Measurements from ENCODE around the gene SEMA5A. TPM values are rescaled to one million over a fixed set of nuclear protein-coding genes. Genes with fewer than 3 reads are reported as not detected.

SEMA5A gene
- total and polyA plus RNA-seq, 5 experiments from 2014 or later: not detected

DNA sequence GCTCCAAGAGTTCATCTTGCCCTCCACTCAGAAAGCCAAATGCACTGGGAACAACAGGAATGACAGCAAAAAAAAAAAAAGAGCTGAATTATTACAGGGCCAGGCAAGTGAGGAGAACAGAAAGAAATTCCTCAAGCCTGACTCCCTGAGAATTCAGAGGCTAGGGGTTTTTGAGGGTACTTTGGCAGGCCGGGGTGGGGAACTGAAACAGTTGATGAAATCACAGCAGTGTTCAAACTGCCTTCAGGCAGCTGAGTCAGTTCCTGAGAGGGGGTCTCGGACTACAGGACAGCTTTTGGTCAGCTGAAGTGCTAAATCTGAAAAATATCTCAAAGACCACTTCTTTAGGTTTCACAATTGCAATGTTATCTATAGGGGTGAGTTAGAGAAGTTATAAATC is 419.4 kb downstream of the SEMA5A start:
- no peak overlapping the region for H3K27ac Mint-ChIP-seq
- ATAC-seq: no peak

DNA sequence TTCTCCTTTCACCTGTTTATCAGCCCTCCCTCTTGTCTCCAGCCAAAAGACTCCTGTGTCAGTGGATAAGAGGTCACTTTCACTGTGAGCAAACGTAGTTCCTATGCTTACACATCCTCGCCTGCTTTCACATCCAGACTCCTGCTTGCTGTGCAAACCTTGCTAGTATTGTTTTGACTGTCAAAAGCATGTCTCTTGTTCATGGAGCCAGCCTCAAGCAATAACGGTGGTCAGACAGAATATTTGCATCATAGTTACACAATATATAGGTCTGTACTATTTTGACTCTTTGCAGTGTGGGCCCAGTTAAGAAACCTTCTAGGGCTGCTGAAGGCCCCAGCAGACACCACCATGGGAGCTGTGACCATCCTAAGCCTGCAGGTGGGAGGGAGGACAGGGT is 420.0 kb downstream of the SEMA5A start:
- POLR2A ChIA-PET: no interaction called here
- no peak for ATAC-seq
- no peaks in the 10 kb centered on the region for H3K4me1 Mint-ChIP-seq

More for the DNA sequence above, 419.4 kb downstream of the SEMA5A start:
- peaks cover 0 to 10% (median 0%) of the 10 kb centered on the region in 5 donors for H3K27me3 Mint-ChIP-seq
- H3K4me1 Mint-ChIP-seq: no peaks in the 10 kb centered on the region
- peaks cover 0 to 14% (median 5%) of the 10 kb centered on the region in 9 donors for H3K9me3 Mint-ChIP-seq
- POLR2A ChIA-PET: no interaction called here
- no peak overlapping the region for H3K4me3 Mint-ChIP-seq
- DNase-seq: no peak
- H3K36me3 Mint-ChIP-seq: no peaks in the 10 kb centered on the region

DNA sequence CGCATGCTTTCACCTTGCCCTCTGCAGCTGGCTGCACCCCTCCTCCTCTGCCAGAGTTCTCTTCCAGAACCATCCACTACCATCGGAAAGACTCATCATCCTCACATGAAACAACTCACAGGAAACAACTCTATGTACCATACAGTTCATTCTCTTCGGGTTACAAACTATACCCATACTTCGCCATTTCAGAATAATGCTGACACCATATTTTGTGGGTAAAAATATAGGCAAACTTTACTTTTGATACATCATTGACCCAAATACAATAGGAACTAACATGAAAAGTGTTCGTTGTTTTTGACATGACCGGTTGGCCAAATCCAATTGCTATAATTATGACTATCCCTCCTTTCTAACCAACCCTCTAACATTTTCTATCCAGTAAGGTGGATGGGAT is 421.0 kb downstream of the SEMA5A start:
- Mint-ChIP-seq H3K9me3 (peaks cover 0 to 14% (median 5%) of the 10 kb centered on the region in 9 donors), H3K4me1 (no peaks in the 10 kb centered on the region), H3K36me3 (no peaks in the 10 kb centered on the region), H3K27me3 (peaks cover 0 to 11% (median 0%) of the 10 kb centered on the region in 5 donors), H3K27ac (no peak overlapping the region), H3K4me3 (no peak overlapping the region)
- no peak for DNase-seq
- ATAC-seq: no peak
- POLR2A ChIA-PET: no interaction called here

More for the DNA sequence above, 420.0 kb downstream of the SEMA5A start:
- DNase-seq: no peak
- H3K9me3 Mint-ChIP-seq: peaks cover 0 to 14% (median 5%) of the 10 kb centered on the region in 9 donors
- H3K27ac Mint-ChIP-seq: no peak overlapping the region
- no peak overlapping the region for H3K4me3 Mint-ChIP-seq
- no peaks in the 10 kb centered on the region for H3K36me3 Mint-ChIP-seq
- H3K27me3 Mint-ChIP-seq: peaks cover 0 to 11% (median 0%) of the 10 kb centered on the region in 5 donors

DNA sequence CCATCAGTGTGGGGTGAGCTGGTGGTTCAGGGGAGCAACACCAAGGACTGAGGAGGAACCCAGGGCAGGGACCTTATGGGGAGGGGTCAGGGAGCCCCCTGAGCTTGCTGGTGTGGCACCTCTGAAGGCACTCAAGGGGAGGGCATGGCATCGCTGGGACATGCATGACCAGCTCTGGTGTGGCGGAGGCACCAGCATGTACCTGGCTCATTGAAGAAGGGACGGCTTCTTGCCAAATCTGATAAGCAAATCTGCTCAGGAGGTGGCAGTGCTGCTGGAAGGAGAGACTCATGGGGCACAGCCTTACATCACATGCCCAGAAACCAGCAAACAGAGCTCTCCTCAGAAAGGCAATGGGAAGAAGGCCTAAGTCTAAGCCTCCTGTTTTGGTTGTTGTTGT is 421.8 kb downstream of the SEMA5A start:
- H3K36me3 Mint-ChIP-seq: no peaks in the 10 kb centered on the region
- H3K4me3 Mint-ChIP-seq: no peak overlapping the region
- ATAC-seq (no peak), DNase-seq (no peak)
- peaks cover 0 to 11% (median 0%) of the 10 kb centered on the region in 5 donors for H3K27me3 Mint-ChIP-seq
- no peaks in the 10 kb centered on the region for H3K4me1 Mint-ChIP-seq
- POLR2A ChIA-PET: no interaction called here
- no peak overlapping the region for H3K27ac Mint-ChIP-seq
- H3K9me3 Mint-ChIP-seq: peaks cover 0 to 14% (median 5%) of the 10 kb centered on the region in 9 donors

DNA sequence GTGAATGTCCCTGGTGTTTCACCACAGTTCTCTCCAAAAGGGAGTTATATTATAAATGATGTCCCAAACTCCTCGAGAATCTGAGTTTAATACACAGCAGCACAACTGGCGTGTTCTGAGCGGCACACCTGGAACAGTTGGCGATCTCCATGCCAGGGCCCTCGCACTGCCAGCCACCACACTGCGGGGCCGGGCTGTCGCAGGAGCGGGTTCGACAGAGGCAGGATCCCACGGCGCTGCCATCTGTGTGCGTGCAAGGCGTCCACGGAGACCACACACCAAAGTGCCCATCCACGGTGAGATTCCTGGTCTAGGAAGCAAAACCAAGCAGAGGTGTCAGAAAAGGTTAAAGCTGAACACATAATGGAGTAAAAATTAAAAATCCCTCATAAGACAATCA is 423.3 kb downstream of the SEMA5A start:
- H3K9me3 Mint-ChIP-seq: peaks cover 0 to 14% (median 5%) of the 10 kb centered on the region in 9 donors
- POLR2A ChIA-PET: no interaction called here
- no peak for DNase-seq
- H3K4me3 Mint-ChIP-seq: no peak overlapping the region
- H3K27ac Mint-ChIP-seq: no peak overlapping the region
- H3K4me1 Mint-ChIP-seq: no peaks in the 10 kb centered on the region
- no peaks in the 10 kb centered on the region for H3K36me3 Mint-ChIP-seq
- no peak for ATAC-seq
- peaks cover 0 to 11% (median 0%) of the 10 kb centered on the region in 5 donors for H3K27me3 Mint-ChIP-seq

DNA sequence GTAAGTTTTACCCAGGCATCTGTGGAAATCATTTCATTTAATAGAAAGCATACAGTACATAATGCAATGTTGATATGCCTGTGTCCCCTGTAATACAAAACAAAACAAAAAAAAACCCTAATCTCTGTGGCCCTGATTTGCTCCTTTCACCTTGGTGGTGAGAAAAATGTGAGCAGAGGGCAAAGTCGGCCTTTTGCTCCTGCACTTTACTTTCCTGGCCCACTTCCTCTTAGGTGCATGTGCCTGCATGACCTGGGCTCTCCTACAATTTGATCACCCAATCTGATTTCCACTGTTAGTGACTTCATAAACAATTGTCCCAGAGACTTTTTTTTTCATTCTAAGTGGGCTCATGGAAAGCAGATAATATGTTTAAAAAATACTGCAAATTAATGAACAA is 424.3 kb downstream of the SEMA5A start:
- Mint-ChIP-seq H3K9me3 (peaks cover 0 to 10% (median 5%) of the 10 kb centered on the region in 9 donors), H3K36me3 (no peaks in the 10 kb centered on the region), H3K27ac (no peak overlapping the region), H3K27me3 (peaks cover 0 to 11% (median 0%) of the 10 kb centered on the region in 5 donors), H3K4me1 (no peaks in the 10 kb centered on the region), H3K4me3 (no peak overlapping the region)
- no peak for ATAC-seq
- no peak for DNase-seq
- POLR2A ChIA-PET: no interaction called here

DNA sequence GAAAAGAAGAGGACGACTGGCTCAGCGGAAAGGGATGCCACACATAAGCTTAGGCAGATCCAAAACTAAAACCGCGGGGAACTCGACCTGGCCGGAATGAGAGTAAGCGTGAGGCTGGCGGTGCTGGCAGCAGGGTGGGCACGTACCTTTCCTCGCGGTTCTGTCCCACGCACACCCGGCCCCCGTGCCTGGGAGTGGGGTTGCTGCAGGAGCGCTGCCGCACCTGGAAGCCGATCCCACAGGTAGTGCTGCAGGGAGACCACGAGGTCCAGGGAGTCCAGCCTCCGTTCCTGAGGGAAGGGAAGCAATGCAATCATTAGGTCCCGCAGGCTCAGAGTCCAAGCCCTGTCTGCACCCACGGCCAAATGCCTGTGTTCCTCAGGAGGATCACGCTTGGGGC is 427.0 kb downstream of the SEMA5A start:
- Mint-ChIP-seq H3K27me3 (peaks cover 0 to 11% (median 0%) of the 10 kb centered on the region in 5 donors), H3K36me3 (no peaks in the 10 kb centered on the region), H3K4me1 (no peaks in the 10 kb centered on the region), H3K27ac (no peak overlapping the region), H3K4me3 (no peak overlapping the region), H3K9me3 (peaks cover 0 to 22% (median 5%) of the 10 kb centered on the region in 9 donors)
- DNase-seq (no peak), ATAC-seq (no peak)
- POLR2A ChIA-PET: no interaction called here

DNA sequence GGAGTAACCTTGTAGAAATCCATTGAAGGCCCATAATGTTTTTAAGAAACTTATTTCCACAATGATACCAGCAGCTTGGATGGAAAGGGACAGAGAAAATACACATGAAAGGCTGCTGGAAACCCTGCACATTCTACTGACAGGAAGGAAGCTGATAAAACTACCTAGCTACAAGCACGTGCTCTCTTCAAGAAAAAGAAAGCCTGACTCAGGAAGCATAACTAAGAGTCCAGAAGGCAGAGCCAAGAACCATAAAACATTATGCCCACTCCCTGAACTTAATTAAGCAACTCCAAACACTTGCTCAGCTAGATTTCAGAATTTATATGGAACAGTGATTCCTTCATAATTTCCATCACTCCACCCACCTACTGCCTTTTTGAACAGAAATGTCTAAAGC is 430.8 kb downstream of the SEMA5A start:
- H3K9me3 Mint-ChIP-seq: peaks cover 0 to 20% (median 6%) of the 10 kb centered on the region in 9 donors
- POLR2A ChIA-PET: no interaction called here
- ATAC-seq: no peak
- H3K36me3 Mint-ChIP-seq: no peaks in the 10 kb centered on the region
- no peaks in the 10 kb centered on the region for H3K4me1 Mint-ChIP-seq
- no peak for DNase-seq
- no peak overlapping the region for H3K4me3 Mint-ChIP-seq
- no peaks in the 10 kb centered on the region for H3K27me3 Mint-ChIP-seq
- H3K27ac Mint-ChIP-seq: no peak overlapping the region

DNA sequence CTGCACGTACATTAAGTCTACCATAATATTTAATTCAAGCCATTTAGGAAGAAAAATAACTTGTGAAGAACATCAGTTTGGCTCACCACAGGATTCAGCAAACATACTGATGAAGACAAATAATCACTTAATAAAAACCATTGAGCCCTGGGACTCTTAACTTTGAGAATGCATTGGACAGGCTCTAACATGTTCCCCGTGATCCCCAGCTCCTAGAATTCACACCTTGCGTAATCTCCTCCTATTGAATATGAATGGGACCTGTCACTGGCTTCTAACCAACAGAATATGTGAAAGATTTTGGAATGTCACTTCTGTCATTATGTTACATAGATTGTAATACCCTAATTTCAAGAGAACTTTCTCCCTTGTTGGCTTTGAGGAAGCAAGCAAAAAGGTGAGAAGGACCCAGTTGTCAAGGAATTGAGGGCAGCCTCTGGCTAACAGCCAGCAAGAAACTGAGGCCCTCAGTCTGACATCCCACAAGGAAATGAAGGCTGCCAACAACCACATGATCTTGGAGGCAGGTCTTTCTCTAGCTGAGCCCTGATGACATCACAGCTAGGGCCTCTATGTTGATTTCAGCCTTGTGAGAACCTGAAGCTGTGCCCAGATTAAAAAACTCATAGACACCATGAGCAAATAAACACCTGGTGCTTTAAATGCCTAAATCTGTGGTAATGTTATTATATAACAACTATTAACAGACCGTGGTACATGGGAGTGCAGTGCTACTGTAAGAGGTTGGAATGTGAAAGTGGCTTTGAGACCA is 433.2 kb downstream of the SEMA5A start:
- POLR2A ChIA-PET: no interaction called here
- H3K36me3 Mint-ChIP-seq: no peaks in the 10 kb centered on the region
- H3K27ac Mint-ChIP-seq: no peak overlapping the region
- H3K9me3 Mint-ChIP-seq: peaks cover 0 to 26% (median 6%) of the 10 kb centered on the region in 9 donors
- H3K4me1 Mint-ChIP-seq: no peaks in the 10 kb centered on the region
- ATAC-seq (no peak), DNase-seq (no peak)
- H3K4me3 Mint-ChIP-seq: no peak overlapping the region
- peaks cover 0 to 4% (median 0%) of the 10 kb centered on the region in 5 donors for H3K27me3 Mint-ChIP-seq

DNA sequence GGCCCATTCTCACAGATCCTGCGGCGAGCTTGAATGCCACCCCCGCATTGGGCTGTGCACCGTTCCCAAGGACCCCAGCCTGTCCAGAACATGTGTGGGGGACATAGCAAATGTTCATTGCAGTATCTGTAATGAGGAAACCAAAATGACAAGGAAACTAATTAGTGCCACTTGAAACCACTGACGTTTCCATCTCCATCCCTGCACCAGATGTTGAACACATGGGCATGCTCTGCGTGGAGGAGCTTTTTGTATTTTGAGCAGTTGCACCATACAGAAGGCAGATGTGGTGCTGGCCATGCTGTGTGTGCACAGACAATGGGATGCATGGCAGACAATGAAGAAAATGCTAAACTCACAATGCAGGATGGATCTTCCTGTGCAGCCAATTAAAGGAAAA is 437.7 kb downstream of the SEMA5A start:
- no peak overlapping the region for H3K27ac Mint-ChIP-seq
- H3K9me3 Mint-ChIP-seq: peaks cover 0 to 15% (median 3%) of the 10 kb centered on the region in 9 donors
- DNase-seq: no peak
- no peaks in the 10 kb centered on the region for H3K36me3 Mint-ChIP-seq
- POLR2A ChIA-PET: no interaction called here
- H3K27me3 Mint-ChIP-seq: peaks cover 0 to 4% (median 0%) of the 10 kb centered on the region in 5 donors
- H3K4me1 Mint-ChIP-seq: no peaks in the 10 kb centered on the region
- no peak overlapping the region for H3K4me3 Mint-ChIP-seq
- no peak for ATAC-seq

DNA sequence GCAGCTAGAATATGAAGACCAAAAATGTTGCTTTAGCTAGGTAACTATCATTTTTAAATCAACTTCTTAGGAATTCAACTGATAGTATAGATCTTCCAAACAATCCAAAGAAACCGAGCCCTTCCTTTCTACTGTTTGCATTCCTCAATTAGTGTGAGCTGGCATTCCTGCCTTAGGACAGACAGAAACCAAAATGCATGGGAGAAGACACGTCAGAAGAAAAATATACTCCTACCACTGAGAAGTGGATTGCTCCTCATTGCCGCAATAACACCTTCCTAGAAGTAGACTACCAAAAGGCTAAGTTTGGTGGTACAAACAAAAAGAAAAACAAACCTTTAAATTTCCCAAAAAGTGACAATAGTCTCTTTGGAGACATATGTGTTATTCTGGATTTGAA is 440.0 kb downstream of the SEMA5A start:
- peaks cover 0 to 4% (median 0%) of the 10 kb centered on the region in 5 donors for H3K27me3 Mint-ChIP-seq
- H3K4me3 Mint-ChIP-seq: no peak overlapping the region
- H3K4me1 Mint-ChIP-seq: no peaks in the 10 kb centered on the region
- H3K36me3 Mint-ChIP-seq: no peaks in the 10 kb centered on the region
- ATAC-seq: no peak
- no peak for DNase-seq
- no peak overlapping the region for H3K27ac Mint-ChIP-seq
- POLR2A ChIA-PET: no interaction called here
- peaks cover 0 to 15% (median 0%) of the 10 kb centered on the region in 9 donors for H3K9me3 Mint-ChIP-seq

DNA sequence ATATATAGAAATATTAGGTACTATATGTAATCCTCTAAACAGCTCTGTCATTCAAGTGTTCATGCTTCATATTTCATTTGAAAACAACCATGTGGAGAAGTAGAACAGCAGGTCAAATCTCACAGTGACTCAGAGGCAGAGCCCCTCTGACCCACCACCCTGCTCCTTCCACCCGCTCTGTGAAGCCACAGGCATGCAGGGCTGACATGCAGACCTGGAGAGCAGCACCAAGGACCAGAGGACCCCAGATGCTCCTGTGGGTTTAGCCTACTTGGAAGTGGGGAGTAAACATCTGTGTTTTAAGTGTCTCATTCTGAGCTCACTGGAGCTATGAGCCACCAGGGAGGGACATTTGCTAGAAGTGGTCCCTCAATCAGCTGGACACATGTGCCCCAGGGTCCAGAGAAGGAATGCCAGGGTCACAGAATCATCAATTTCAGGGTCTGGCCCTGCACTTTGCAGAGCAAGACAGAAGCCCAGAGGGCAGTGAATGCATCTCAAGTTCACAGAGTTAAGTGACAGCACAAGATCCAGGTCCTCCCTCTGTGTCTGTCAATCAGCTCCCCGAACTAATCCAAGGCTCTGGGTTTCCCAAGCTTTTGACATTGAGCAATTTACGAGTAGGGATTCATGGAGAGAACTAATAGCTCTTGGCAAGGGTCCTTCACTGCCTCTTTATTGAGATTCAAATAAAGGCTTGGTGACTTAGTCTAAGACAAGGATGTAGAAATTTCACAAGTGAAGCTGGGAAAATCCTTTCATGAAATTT is 441.1 kb downstream of the SEMA5A start:
- no peaks in the 10 kb centered on the region for H3K4me1 Mint-ChIP-seq
- no peak overlapping the region for H3K27ac Mint-ChIP-seq
- ATAC-seq: no peak

DNA sequence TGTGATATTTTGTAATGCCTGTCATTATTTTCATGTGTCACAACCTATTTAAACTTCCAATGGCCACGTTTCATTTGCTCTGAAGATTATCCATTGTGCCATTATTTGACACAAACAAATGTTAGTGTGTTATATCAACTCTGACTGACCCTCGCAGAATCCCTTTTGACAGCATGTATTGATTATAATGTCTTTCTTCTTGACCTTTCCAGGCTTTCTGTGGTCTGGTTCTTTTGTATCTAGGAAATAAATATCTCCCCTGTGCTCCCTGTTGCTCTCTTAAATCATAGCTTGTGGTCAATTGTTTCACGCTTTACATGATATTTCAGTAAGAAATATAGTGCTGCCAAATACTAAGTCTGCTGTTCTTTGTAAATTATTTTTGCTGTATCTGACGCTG is 442.6 kb downstream of the SEMA5A start:
- POLR2A ChIA-PET: no interaction called here
- DNase-seq (no peak), ATAC-seq (no peak)
- Mint-ChIP-seq H3K36me3 (no peaks in the 10 kb centered on the region), H3K27ac (no peak overlapping the region), H3K27me3 (no peaks in the 10 kb centered on the region), H3K4me1 (no peaks in the 10 kb centered on the region), H3K4me3 (no peak overlapping the region), H3K9me3 (peaks cover 0 to 3% (median 0%) of the 10 kb centered on the region in 9 donors)

More for the DNA sequence above, 441.1 kb downstream of the SEMA5A start:
- POLR2A ChIA-PET: no interaction called here
- no peaks in the 10 kb centered on the region for H3K36me3 Mint-ChIP-seq
- H3K27me3 Mint-ChIP-seq: peaks cover 0 to 2% (median 0%) of the 10 kb centered on the region in 5 donors
- H3K4me3 Mint-ChIP-seq: no peak overlapping the region
- H3K9me3 Mint-ChIP-seq: peaks cover 0 to 4% (median 0%) of the 10 kb centered on the region in 9 donors
- no peak for DNase-seq
